Left ventricle myocardium superior (tissue), 1 donor: Measurements from ENCODE around the gene GRID2. TPM values are rescaled to one million over a fixed set of nuclear protein-coding genes. Genes with fewer than 3 reads are reported as not detected.

ENCODE experiments used
- ATAC-seq: fragments of 200-7000 bp; cut with Tn5 transposase; one replicate; pipeline ENCODE4 v1.9.1; 2020; ENCODE audit warnings: mild to moderate bottlenecking, moderate library complexity
- DNase-seq: peaks from one replicate; pipeline ENCODE4 v3.0.0-alpha.2; 2020
- intact Hi-C: fragments of 100-400 bp; cut with micrococcal nuclease; formaldehyde crosslinking; loops from one replicate; pipeline ENCODE4 v1.11.0; 2022
- total RNA-seq: library from RNA; stranded (reverse); fragmentation: NEBNext Ultra II Directional; extraction: Animal tissue kit (Norgen Biotek cat#: 25700); gene quantifications from one replicate; pipeline ENCODE4 v1.2.1, GENCODE V29; 2021
- donor health status: DM: no; HTN: yes; CAD: no; lungs with severe emphysema.

GRID2 gene
- total RNA-seq, 1 donor from 2014 or later, result 0.40 TPM

DNA sequence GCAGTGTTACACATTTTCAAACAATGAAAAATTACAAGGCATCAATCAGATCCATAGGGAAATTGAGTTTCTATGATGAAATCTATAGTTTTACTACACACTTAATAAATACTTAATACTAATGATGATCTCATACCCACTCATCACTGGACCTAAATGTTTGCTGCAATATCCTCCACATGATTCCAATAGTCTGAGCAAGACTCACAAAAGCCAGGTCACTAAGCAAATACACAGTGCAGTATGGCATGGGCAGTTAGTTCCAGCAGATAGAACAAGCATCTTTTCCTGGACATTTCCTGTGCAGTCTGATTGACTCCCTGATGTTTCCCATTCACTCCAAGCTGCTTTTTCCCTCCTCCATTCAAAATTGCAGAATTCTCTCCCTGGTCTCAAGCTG lies 1415.8 kb downstream of the GRID2 start:
- DNase-seq, result no peak
- intact Hi-C loops, result no loop called here
- no peak for ATAC-seq

DNA sequence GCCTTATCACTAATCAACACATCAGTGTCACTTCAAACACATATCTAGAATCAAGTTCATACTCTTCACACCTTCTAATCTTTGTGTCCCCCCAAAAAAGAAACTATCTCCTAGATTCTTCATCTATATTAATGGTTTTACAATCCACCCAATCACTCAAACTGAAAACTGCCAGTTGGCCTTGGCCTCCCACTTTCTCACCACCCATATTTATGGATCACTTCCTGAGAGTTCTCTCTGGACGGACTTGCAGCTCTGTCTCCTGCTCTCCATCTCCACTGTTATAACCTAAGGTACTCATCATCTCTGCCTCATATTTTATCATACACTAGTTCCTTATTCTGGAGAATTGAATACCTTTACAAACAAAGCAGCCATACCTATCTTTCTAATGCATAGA lies 1418.7 kb downstream of the GRID2 start:
- no peak for DNase-seq
- intact Hi-C loops, result no loop called here
- no peak for ATAC-seq

GRCh38 chr4:93730251-93730650 lies 1426.5 kb downstream of the GRID2 start:
- no peak for ATAC-seq
- no peak for DNase-seq
- intact Hi-C loops, result no loop called here

DNA sequence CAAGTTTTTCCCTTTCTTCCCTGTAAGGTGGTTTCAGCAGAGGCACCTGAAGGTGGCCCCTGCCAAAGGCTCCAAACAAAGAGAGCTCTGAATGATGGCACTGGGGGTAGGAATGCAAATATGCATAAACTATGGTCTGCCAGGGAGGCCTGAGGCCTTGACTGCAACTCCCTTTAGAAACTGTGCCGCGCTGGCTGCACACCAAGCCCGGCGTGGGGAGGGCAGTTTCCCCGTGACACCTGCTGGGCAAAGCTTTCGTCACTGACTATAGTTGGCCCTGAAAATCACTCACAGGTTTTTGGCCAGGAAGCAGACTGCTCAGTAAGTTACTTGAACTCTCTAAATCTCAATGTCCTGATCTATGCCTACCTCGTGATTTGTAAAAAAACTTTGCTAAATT lies 1427.0 kb downstream of the GRID2 start:
- intact Hi-C loops, result no loop called here

GRCh38 chr4:93731456-93731855 lies 1427.7 kb downstream of the GRID2 start:
- intact Hi-C loops, result no loop called here
- ATAC-seq, result no peak
- no peak for DNase-seq

More for the DNA sequence above, 1427.0 kb downstream of the GRID2 start:
- DNase-seq (no peak), ATAC-seq (no peak)

DNA sequence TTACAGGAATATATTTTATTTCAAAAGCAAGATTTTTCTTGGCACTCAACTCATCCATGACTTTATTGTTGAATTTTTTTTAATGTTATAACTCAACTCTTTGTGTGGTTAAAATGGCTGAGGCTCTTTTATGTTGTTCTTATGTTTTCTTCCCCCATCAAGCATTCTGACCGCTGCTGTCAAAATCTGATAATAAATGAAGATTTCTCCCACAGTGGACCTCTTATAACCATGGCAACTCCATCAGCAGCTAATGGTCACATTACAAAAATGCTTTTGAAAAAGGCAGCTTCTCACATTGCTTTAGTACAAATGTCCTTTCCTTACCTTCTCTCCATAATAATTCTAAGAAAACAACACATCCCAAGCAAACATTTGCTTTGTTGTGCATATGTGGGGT lies 1428.7 kb downstream of the GRID2 start:
- ATAC-seq, result no peak
- intact Hi-C loops, result no loop called here
- DNase-seq, result no peak

- DNase-seq (no peak), ATAC-seq (no peak)
- intact Hi-C loops, result no loop called here
Measured at GRCh38 chr4:93740890-93741289, 1437.1 kb downstream of the GRID2 start.

DNA sequence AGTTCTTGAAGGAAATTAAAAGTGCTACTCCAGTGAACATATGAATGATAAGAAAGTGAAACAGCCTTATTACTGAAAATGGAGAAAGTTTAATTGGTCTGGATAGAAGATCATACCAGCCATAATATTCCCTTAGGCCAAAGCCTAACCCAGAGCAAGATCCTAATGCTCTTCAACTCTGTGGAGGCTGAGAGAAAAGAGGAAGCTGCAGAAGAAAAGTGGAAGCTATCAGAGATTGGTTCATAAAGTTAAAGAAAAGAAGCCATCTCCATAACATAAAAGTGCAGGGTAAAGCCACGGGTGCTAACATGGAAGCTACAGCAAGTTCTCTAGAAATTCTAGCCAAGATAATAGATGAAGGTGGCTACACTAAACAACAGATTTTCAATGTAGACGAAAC lies 1439.3 kb downstream of the GRID2 start:
- ATAC-seq, result no peak
- no peak for DNase-seq
- intact Hi-C loops, result no loop called here

DNA sequence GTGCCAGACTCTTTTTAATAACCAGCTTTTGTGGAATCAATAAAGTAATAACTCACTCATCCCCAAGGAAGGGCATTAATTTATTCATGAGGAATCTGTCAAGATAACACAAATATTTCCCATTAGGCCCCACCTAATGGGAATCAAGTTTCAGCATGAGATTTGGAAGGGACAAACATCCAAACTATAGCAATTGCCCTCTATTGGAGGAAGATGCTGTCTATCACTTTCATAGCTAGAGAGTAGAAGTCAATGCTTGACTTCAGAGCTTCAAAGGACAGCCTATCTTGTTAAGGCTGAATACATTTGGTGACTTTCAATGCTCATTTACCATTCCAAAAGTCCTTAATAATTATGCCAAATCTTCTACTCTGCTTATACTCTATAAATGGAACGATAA lies 1439.9 kb downstream of the GRID2 start:
- intact Hi-C loops, result no loop called here
- DNase-seq (no peak), ATAC-seq (no peak)

DNA sequence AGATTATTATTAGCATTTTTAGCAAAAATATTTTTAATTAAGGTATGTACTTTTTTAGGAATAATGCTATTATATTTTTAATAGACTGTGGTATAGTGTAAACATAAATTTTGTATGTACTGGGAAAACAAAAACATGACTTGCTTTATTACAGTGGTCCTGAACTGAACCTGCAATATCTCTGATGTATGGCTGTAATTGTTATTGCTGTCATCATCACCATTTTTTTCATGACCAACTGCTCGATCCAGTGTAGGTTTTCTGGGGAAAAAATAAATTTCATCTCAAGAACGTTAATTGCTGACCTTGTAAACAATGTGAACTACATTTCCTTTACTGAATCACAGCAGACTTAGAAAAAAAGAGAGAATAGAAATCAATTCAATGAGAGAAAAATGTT lies 1441.2 kb downstream of the GRID2 start:
- ATAC-seq (no peak), DNase-seq (no peak)
- intact Hi-C loops, result no loop called here

- intact Hi-C loops, result no loop called here
- ATAC-seq, result no peak
- DNase-seq, result no peak
Measured at GRCh38 chr4:93746031-93746430, 1442.3 kb downstream of the GRID2 start.

DNA sequence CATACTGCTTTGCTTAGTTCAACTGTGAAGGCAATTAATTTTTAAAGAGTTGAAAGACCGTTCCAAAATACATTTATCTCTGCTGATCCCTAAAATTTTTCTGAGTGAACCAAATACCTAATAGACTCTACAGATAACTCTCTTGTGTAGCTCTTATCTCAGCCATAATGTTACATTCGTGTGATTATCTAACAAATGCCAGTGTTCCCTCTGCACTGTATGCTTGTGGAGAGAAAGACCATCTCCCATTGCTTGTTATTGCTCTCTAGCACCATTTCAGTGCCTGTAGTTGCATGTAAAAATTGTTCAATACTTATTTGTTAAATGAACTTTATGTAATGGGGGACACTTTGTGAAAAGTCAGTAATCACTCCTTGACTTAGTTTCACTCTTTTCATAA lies 1443.5 kb downstream of the GRID2 start:
- DNase-seq, result no peak
- intact Hi-C loops, result no loop called here
- ATAC-seq, result no peak

DNA sequence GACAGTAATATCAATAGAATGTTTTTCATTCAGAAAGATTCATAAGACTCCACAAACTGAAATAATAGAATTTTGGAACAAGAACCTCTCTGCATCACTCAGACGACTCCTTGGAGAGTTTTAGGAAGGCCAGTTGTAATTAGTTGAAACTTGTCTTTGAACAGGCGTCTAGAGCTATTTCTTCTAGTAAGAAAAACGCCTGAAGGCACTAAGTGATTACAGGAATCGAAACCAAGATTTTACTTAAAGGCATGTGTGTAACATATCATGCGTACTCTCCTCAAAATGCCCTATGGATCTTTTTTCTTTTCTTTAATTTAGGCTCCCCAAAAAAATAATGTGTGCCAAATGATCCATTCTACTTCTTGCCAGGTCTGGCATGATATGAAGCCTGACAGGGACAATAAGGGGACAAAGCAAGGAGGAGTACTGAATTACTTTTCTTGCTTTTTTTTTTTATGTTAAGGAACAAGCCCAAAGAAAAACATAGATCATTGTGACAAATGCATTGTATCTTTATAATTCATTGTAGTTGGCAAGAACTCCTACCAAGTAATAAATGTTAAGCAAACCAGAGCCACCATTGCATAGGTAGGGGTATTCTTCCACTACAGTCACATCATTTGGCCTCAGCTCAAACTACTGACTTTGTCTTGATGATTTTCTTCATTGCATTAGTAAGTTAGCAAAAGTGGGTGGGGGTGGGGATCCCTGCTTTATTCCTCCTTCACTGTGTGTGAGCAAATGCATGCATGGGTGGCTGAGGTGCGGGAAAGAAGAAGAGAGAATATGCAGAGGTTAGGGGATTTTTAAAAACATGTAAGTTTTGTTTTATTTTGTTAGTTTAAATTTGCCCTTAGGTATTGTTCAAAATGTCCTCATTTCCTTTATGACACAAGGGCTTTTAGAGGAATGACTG lies 1444.9 kb downstream of the GRID2 start:
- ATAC-seq, result no peak
- DNase-seq, result no peak
- intact Hi-C loops, result no loop called here

- DNase-seq (no peak), ATAC-seq (no peak)
- intact Hi-C loops, result no loop called here
Measured at GRCh38 chr4:93749292-93749761, 1445.6 kb downstream of the GRID2 start.

DNA sequence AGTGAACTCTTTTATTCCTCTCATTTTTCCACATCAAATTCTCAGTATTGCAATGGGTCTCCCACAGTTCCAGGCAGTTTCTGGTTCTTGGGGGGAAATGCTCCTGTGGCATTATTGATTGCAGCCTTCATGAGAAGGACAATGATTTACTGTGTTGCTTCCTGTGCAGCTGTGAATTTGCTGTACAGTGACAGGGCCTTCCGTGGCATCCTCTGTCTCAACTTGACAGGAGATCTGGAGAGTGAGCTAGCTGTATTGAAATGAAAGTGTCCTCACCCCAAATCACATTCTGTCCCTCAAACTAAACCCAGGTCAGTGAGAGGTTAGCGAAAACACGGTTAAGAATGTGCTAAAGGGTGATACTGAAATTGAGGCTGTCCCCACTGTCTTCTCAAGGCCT lies 1447.6 kb downstream of the GRID2 start:
- ATAC-seq (no peak), DNase-seq (no peak)
- intact Hi-C loops, result no loop called here

GRCh38 chr4:93756101-93756500 lies 1452.3 kb downstream of the GRID2 start:
- ATAC-seq, result no peak
- DNase-seq, result no peak
- intact Hi-C loops, result no loop called here

DNA sequence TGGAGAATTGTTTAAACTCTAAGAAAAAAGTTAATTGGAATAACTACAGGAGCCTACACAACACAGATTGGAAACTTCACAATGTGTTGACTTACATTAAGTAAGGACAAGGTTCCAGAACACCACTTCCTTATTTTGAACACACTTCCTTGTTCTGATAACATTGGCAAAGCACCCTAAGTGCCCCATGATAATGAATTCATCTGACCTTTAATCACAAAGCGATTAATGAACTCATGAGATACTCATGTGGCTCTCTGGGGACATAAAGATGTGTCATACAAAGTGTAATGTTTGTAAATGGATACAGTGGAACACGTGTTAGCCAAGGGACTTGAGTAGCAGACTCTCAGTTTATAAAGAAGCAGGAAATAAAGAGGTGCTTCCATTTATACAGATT lies 1455.7 kb downstream of the GRID2 start:
- ATAC-seq (no peak), DNase-seq (no peak)
- intact Hi-C loops, result no loop called here

DNA sequence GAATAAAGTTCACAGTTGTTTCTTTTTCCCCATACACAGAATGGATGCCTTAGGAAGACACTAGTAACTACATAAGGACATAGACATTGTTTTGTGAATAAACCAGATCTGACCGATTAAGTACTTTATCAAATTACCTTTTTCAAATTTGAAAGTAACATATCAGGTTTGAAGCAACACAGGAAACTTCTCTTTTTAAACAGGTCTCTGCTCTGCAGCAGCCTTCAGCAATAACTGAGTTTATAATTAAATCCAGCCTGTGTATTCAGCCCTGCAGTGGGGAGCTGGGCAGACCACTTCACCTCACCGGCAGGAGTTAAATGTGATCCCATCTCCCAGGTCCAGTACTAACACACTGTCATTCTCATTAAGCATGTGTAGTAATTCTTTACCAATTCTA lies 1456.5 kb downstream of the GRID2 start:
- DNase-seq (no peak), ATAC-seq (no peak)
- intact Hi-C loops, result no loop called here

GRCh38 chr4:93761286-93761685 lies 1457.5 kb downstream of the GRID2 start:
- intact Hi-C loops, result no loop called here
- no peak for DNase-seq
- ATAC-seq, result no peak

DNA sequence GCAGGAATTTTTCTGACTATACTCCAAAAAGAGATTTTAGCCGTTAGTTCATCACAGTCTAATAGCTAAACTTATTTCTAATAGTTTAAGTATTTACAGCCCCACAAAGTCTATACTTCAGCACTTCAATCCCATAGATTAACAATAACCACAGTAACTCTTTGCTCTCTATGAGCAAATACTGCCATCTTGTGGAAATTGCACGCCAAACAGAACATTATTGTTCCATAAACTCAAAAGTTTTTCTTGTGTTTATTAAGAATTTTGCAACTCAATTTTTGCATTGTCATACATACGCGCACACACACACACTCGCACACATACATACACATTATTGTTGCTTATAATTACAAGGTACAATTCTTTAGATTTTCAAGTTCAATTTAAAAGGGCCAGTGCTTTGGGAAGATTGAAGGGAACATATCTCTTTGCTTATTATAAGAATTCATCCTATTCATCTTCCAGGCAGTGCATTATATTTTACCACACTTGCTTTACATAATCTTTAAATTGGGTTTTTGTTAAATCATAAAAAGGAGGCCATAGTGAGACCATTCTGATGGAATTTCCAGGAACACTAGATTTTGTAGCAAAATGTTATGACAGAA lies 1461.0 kb downstream of the GRID2 start:
- DNase-seq (no peak), ATAC-seq (no peak)
- intact Hi-C loops, result no loop called here

- intact Hi-C loops, result no loop called here
- DNase-seq (no peak), ATAC-seq (no peak)
Measured at GRCh38 chr4:93767917-93768316, 1464.2 kb downstream of the GRID2 start.
